Lower leg skin (tissue), 4 donors: ENCODE measurements around the gene DRD4. TPM values are rescaled to one million over a fixed set of nuclear protein-coding genes. Genes with fewer than 3 reads are reported as not detected.

Experiments used
- DNase-seq, 2 donors: peaks; one replicate each; pipeline ENCODE4 v3.0.0-alpha.2; 2019; ENCODE audit warnings: low spot score in 2 of 2
- H3K4me3 ChIP-seq: fragments of 200-600 bp; sonication (generic); 2 replicates; pipeline ENCODE4 v1.5.1; 2017; ENCODE audit warnings: mild to moderate bottlenecking, low read depth; ENCODE audit not compliant: poor library complexity, severe bottlenecking
- POLR2A ChIP-seq, 2 donors: fragments of 450-650 bp; IDR thresholded peaks; one replicate each; pipeline ENCODE4 v1.6.1; 2016 to 2017; ENCODE audit warnings: antibody characterized with exemption in 2 of 2, mild to moderate bottlenecking in 1 of 2, moderate library complexity in 1 of 2
- WGBS, 2 donors: methylation state at CpG; one replicate each; pipeline ENCODE4 v1.1.5; 2018; 5-methylcytosine and 5-hydroxymethylcytosine counted together
- intact Hi-C: fragments of 100-400 bp; cut with DNase I; formaldehyde crosslinking; loops from one replicate; pipeline ENCODE4 v1.15.0; 2023; ENCODE audit warnings: low total_unique reads
- total RNA-seq, 4 donors: library from RNA; depleted of rRNA; stranded (reverse); fragments of >200 nt; gene quantifications; one replicate each; pipeline ENCODE4 v1.1.0, GENCODE V29; 2016
- TF ChIP-seq, protein P1 (sequence below), 3 donors: fragments of 450-650 bp; IDR thresholded peaks; one replicate each; pipeline ENCODE4 v1.5.1; 2016; ENCODE audit warnings: antibody characterized with exemption in 3 of 3, mild to moderate bottlenecking in 3 of 3, moderate library complexity in 2 of 3

DRD4 gene
- total RNA-seq, 4 donors from 2014 or later: 0.23 to 2.0 TPM; not detected in 2

DNA sequence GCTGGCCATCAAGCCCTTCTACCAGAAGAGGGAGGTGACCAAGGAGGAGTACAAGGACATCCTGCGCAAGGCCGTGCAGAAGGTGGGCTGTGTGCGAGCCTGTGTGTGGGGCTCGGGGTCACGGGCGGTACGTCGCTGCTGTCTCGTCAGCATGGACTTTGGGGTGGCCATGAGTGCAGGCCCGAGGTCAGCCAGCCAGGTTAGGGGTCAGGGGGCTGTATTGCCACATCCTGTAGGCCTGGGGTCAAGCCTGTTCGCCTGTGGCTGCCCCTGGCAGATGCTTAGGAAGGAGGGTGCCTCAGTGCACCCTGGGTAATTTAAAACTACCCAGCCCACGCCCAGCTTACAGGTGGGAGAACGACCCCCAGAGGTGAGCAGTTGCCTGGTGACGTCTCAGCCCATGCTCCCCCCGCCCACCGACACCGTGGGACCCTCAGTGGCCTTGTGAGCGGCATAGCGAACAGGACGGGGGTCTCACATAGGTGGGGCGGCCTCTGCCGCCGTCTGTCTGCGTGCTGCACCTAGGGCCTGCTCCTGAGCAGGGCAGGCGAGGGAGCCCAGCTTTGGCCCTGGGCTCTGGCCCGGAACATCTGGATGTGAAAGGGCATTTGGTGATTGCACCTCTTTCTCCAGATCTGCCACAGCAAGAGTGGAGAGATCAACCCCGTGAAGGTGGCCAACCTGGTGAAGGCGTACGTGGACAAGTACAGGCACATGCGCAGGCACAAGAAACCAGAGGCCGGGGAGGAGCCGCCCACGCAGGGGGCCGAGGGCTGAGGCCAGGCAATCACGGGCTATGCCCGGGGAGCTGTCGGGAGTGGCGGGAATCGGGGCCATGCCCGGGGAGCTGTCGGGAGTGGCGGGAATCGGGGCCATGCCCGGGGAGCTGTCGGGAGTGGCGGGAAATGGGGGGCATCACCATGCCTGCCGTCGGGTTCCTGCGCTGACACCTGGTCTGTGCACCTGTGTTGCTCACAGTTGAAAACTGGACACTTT is 25.8 kb upstream of the DRD4 start:
- no peak overlapping the region for H3K4me3 ChIP-seq
- DNase-seq: peak in 1 of 2 donors; percentile 83
- intact Hi-C loops: no loop called here
- 73 to 77% methylated on average over 42 to 48 of the region's 49 CpGs for WGBS, 2 donors
- TF ChIP-seq, protein P1, sequence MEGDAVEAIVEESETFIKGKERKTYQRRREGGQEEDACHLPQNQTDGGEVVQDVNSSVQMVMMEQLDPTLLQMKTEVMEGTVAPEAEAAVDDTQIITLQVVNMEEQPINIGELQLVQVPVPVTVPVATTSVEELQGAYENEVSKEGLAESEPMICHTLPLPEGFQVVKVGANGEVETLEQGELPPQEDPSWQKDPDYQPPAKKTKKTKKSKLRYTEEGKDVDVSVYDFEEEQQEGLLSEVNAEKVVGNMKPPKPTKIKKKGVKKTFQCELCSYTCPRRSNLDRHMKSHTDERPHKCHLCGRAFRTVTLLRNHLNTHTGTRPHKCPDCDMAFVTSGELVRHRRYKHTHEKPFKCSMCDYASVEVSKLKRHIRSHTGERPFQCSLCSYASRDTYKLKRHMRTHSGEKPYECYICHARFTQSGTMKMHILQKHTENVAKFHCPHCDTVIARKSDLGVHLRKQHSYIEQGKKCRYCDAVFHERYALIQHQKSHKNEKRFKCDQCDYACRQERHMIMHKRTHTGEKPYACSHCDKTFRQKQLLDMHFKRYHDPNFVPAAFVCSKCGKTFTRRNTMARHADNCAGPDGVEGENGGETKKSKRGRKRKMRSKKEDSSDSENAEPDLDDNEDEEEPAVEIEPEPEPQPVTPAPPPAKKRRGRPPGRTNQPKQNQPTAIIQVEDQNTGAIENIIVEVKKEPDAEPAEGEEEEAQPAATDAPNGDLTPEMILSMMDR (IDR thresholded peaks at IDR 0.05): no peak
- TF ChIP-seq POLR2A (IDR thresholded peaks at IDR 0.05): no peak

DNA sequence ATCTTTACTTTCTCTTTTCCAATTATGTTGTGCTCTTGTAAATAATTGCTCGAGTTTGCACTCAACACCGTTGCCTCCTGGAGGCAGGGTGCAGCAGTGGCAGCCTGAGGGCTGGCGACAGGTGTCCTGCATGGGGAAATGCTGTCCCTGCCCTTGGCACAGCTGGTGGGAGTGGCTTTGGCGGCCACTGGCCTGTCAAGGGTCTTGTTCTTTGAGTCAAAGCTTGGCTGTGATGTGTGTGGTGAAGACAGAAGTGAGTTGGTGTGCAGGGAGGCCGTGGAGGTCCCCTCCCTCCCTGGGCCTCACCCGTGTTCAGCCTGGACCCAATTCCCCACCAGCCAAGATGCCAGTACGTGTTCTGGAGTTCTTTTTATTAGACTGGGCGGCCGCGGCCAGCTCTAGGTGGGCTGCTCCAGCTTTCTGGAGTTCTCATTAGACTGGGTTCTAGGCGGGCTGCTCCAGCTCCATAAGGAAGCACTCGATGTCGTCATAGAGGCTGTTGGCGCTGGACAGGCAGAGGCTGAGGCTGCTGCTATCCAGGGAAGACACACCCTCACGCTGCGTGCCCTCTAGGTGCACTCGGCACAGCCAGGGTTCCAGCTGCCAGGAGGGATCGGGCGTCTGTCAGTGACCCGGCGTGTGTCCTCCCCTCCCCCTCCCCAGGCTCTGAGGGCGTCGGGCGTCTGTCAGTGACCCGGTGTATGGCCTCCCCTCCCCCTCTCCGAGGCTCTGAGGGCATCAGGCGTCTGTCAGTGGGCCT is 24.7 kb upstream of the DRD4 start:
- intact Hi-C loops: no loop called here
- TF ChIP-seq, protein P1 (IDR thresholded peaks at IDR 0.05): no peak
- TF ChIP-seq POLR2A (IDR thresholded peaks at IDR 0.05): no peak
- 48 to 56% methylated on average over 18 to 23 of the region's 27 CpGs for WGBS, 2 donors
- H3K4me3 ChIP-seq: no peak overlapping the region
- DNase-seq: peak in 1 of 2 donors; percentile 86

DNA sequence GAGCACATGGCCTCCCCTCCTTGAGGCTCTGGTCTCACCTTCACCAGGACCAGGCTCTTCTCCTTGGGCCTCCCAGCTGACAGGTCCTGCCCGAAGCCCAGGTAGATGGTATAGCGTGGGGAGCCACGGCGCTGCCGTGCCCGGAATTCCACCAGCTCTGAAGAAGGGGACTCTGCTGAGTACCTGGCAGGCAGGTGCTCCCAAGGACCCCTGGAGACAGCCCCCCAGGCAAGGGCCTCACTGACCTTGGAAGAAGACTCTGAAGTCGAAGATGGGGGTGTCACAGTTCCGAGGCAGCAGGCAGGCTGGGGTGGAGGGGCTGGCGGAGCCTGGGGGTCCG is 24.1 kb upstream of the DRD4 start:
- TF ChIP-seq POLR2A (IDR thresholded peaks at IDR 0.05): no peak
- TF ChIP-seq, protein P1 (IDR thresholded peaks at IDR 0.05): no peak
- DNase-seq: peak in 1 of 2 donors; percentile 87
- intact Hi-C loops: no loop called here
- H3K4me3 ChIP-seq: no peak overlapping the region
- WGBS, 2 donors: 100% methylated on average over 9 of the region's 10 CpGs; no CpG with 5 or more reads in 1 of the 2 donors

DNA sequence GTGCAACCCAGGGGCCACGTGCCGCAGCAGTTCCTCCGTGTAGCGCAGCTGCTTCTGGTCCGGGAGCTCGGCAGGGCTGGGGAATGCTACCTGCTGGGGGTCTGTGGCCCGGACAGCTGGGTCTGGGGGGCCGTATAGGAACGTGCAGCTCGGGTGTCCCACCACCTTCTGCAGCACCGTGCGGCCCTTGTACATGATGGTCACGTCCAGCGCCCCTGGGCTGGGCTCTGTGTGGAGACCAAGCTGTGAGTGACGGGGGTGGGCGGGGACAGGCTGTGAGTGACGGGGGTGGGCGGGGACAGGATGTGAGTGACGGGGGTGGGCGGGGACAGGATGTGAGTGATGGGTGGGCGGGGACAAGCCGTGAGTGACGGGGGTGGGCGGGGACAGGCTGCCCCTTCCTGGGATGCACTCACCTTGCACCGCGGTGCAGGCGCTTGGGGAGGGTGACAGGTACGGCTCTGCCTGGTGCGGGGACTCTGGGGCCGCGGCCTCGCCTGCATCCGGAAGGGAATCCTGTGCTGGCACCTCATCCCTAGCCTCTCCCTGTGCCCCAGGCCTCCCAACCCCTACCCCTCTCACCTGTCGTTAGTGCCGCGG is 23.6 kb upstream of the DRD4 start:
- DNase-seq: peak; percentile 65 to 95
- intact Hi-C loops: no loop called here
- 43 to 56% methylated on average over 13 to 29 of the region's 36 CpGs for whole genome bisulfite sequencing, 2 donors
- TF ChIP-seq POLR2A (IDR thresholded peaks at IDR 0.05): no peak
- TF ChIP-seq, protein P1 (IDR thresholded peaks at IDR 0.05): no peak
- H3K4me3 ChIP-seq: no peak overlapping the region

DNA sequence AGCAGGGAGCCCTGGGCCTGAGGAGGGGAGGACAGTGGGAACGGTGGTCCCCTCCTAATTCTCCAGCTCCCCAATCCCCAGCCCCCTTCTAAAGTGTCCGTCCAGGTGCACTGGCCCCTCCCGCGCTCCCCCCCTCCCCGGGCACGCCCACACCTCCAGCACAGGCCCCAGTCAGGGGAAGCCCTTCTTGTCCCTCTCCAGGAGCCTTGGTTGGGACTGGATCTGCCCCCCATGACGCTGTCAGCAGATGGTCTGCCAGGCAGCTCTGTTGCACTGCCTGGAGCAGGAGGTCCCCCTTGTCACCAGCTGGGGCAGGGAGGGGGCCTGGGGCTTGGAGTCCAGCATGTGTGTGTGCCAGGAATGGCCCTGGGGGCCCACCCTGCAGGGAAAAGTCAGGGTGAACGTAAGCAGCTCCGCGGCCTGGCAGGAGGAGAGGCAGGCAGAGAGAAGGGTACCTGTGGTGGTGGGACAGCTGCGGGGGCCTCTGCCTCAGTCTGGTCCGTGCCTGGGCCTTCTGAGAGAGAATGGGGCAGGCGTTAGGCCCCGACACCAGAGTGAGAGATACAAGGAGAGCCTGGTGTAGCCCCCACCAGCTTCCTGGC is 22.9 kb upstream of the DRD4 start:
- DNase-seq: peak in 1 of 2 donors; percentile 85
- TF ChIP-seq, protein P1 (IDR thresholded peaks at IDR 0.05): no peak
- no peak for TF ChIP-seq POLR2A (IDR thresholded peaks at IDR 0.05)
- 54 to 58% methylated on average over 13 to 14 of the region's 14 CpGs for WGBS, 2 donors
- H3K4me3 ChIP-seq: no peak overlapping the region
- intact Hi-C loops: no loop called here
